K562 (cell line): ENCODE results near the gene CLIC1. TPM values are rescaled to one million over a fixed set of nuclear protein-coding genes. Genes with fewer than 3 reads are reported as not detected.

Experiments used
- ATAC-seq: fragments of 200-7000 bp; cut with Tn5 transposase; 3 replicates; pipeline ENCODE4 v1.9.1; 2020; ENCODE audit warnings: moderate library complexity
- BruUV-seq: library from RNA; stranded (reverse); fragments of 400-500 nt; replicated peaks from 2 replicates; lab custom pipeline; 2021; lab: Mats Ljungman, UMichigan
- CTCF ChIA-PET: fragments of 300-600 bp; formaldehyde crosslinking; extraction: SDS; loops from one replicate; lab custom pipeline; 2021; ENCODE audit warnings: low intra/inter-chr PET ratio; lab: Yijun Ruan, JAX
- POLR2A ChIA-PET: fragments of 300-600, 350-650 bp; sonication (Branson Sonifier 250); formaldehyde crosslinking; extraction: SDS; loops from one replicate; lab custom pipeline; 2021; ENCODE audit warnings: antibody characterized with exemption, inconsistent platforms; lab: Yijun Ruan, JAX
- DNase-seq, 4 experiments: peaks; one replicate each; pipeline versions ENCODE4 v3.0.0 to v3.0.0-alpha.2; 2011 to 2018; ENCODE audit warnings: low spot score in 3 of 4, mixed read lengths in 3 of 4; ENCODE audit errors: extremely low read depth in 1 of 4
- FAIRE-seq: peaks from 2 replicates; lab custom pipeline; 2011; peaks lifted over from hg19 to GRCh38; lab: Jason Lieb, UNC
- H2AFZ ChIP-seq: 2 replicates; pipeline ENCODE4 v1.6.0; 2011; ENCODE audit warnings: low read depth, low read length, control low read depth, inconsistent platforms
- H3K27ac ChIP-seq: fragments of 200-600 bp; 3 replicates; pipeline ENCODE4 v1.8.0; 2011; ENCODE audit warnings: low read depth, mild to moderate bottlenecking, control low read depth, inconsistent platforms, low read length, moderate library complexity, mixed read lengths; ENCODE audit errors: extremely low read depth
- H3K27me3 ChIP-seq, 2 experiments: fragments of 300-600 bp in 1 of 2; 2 replicates in 1 of 2; 3 replicates in 1 of 2; pipeline versions ENCODE4 v1.6.0 to v1.8.0; 2011; ENCODE audit warnings: inconsistent platforms in 2 of 2, low read length in 2 of 2, mild to moderate bottlenecking in 1 of 2, mixed read lengths in 1 of 2, moderate library complexity in 1 of 2; ENCODE audit not compliant: control insufficient read depth in 2 of 2, insufficient read depth in 2 of 2
- H3K36me3 ChIP-seq: fragments of 300-600 bp; 3 replicates; pipeline ENCODE4 v1.8.0; 2011; ENCODE audit warnings: mild to moderate bottlenecking, low read length, inconsistent platforms; ENCODE audit not compliant: control insufficient read depth, insufficient read depth
- H3K4me1 ChIP-seq, 2 experiments: fragments of 200-600 bp in 1 of 2; replicated peaks in 1 of 2; 2 replicates in 1 of 2; 3 replicates in 1 of 2; pipeline versions ENCODE4 v1.5.1 to v1.8.0; 2011; ENCODE audit warnings: inconsistent platforms in 2 of 2, low read length in 2 of 2, mild to moderate bottlenecking in 1 of 2, mixed read lengths in 1 of 2, moderate library complexity in 1 of 2; ENCODE audit not compliant: control insufficient read depth in 2 of 2, insufficient read depth in 2 of 2
- H3K4me2 ChIP-seq: 2 replicates; pipeline ENCODE4 v1.6.1; 2011; ENCODE audit warnings: low read length, control low read depth, inconsistent platforms, mixed read lengths; ENCODE audit not compliant: insufficient read depth
- H3K4me3 ChIP-seq: fragments of 200-600 bp; sonication (generic), shearing (Covaris generic); 2 replicates; pipeline ENCODE4 v1.5.1; 2016; ENCODE audit warnings: control low read depth, inconsistent platforms
- H3K79me2 ChIP-seq: fragments of 200-600 bp; 3 replicates; pipeline ENCODE4 v1.8.0; 2011; ENCODE audit warnings: low read length, inconsistent platforms; ENCODE audit not compliant: control insufficient read depth, insufficient read depth
- H3K9ac ChIP-seq, 2 experiments: 2 replicates each; pipeline versions ENCODE4 v1.6.0 to v1.6.1; 2011; ENCODE audit warnings: low read depth in 2 of 2, low read length in 2 of 2, control low read depth in 1 of 2, inconsistent platforms in 1 of 2, mild to moderate bottlenecking in 1 of 2, mixed read lengths in 1 of 2; ENCODE audit not compliant: insufficient read depth in 1 of 2
- H3K9me1 ChIP-seq: one replicate; pipeline ENCODE4 v1.6.0; 2011; ENCODE audit warnings: inconsistent platforms, mild to moderate bottlenecking, low read length, moderate library complexity; ENCODE audit not compliant: control insufficient read depth, insufficient read depth
- H3K9me3 ChIP-seq: replicated peaks from 2 replicates; pipeline ENCODE4 v1.5.1; 2011; ENCODE audit warnings: low read depth, low read length, inconsistent platforms; ENCODE audit not compliant: control insufficient read depth, insufficient read depth
- H4K20me1 ChIP-seq: replicated peaks from 2 replicates; pipeline ENCODE4 v1.6.1; 2011; ENCODE audit warnings: low read length, inconsistent platforms, mixed read lengths; ENCODE audit not compliant: control insufficient read depth, insufficient read depth
- CHCHD3 ChIP-seq: fragments of 250-450 bp; sonication (Bioruptor Pico); IDR thresholded peaks from 2 replicates; pipeline ENCODE4 v2.1.2; 2022; ENCODE audit warnings: mild to moderate bottlenecking
- DMBX1 ChIP-seq: fragments of 250-450 bp; sonication (Bioruptor Pico); IDR thresholded peaks from 2 replicates; pipeline ENCODE4 v1.8.0; 2022; ENCODE audit warnings: inconsistent platforms, mild to moderate bottlenecking, moderate library complexity, borderline replicate concordance
- ETV1 ChIP-seq: fragments of 450-650 bp; conservative IDR thresholded peaks from 2 replicates; pipeline ENCODE4 v1.6.1; 2016; ENCODE audit warnings: missing genetic modification characterization, control low read depth, low read depth, missing compliant biosample characterization
- FOXP1 ChIP-seq: sonication (generic); formaldehyde crosslinking; IDR thresholded peaks from 2 replicates; pipeline ENCODE4 v1.8.0; 2022; ENCODE audit warnings: mild to moderate bottlenecking, missing genetic modification reagents
- HDAC1 ChIP-seq, 2 experiments: fragments of 450-650 bp; IDR thresholded peaks; 2 replicates each; pipeline ENCODE4 v1.6.1; 2016 to 2017; ENCODE audit warnings: inconsistent platforms in 1 of 2, mild to moderate bottlenecking in 1 of 2, moderate library complexity in 1 of 2
- NR2F6 ChIP-seq: fragments of 450-650 bp; formaldehyde crosslinking; IDR thresholded peaks from 2 replicates; pipeline ENCODE4 v1.4.0; 2020; ENCODE audit warnings: mild to moderate bottlenecking
- PYGO2 ChIP-seq: fragments of 450-650 bp; IDR thresholded peaks from 2 replicates; pipeline ENCODE4 v1.6.1; 2016; ENCODE audit warnings: mild to moderate bottlenecking, missing genetic modification characterization, moderate library complexity, missing compliant biosample characterization
- SP1 ChIP-seq: sonication (generic); formaldehyde crosslinking; IDR thresholded peaks from 2 replicates; pipeline ENCODE4 v1.8.1; 2022; ENCODE audit warnings: mild to moderate bottlenecking, missing genetic modification reagents
- SRF ChIP-seq, 2 experiments: fragments of 250-450, 450-650 bp in 1 of 2; sonication (Bioruptor Pico) in 1 of 2; sonication (generic) in 1 of 2; formaldehyde crosslinking; IDR thresholded peaks; 2 replicates each; pipeline versions ENCODE4 v1.5.0 to v1.5.1; 2020 to 2022; ENCODE audit warnings: mild to moderate bottlenecking in 1 of 2, missing genetic modification reagents in 1 of 2
- SUPT5H ChIP-seq: fragments of 450-650 bp; IDR thresholded peaks from 2 replicates; pipeline ENCODE4 v1.6.1; 2016
- ZC3H8 ChIP-seq: fragments of 450-650 bp; IDR thresholded peaks from 2 replicates; pipeline ENCODE4 v1.6.1; 2017
- ZNF384 ChIP-seq: IDR thresholded peaks from 2 replicates; pipeline ENCODE4 v1.6.1; 2012; ENCODE audit warnings: low read depth, low read length, improper control_type of control experiment
- WGBS: fragments of 100-300 bp; shearing (Covaris generic); methylation state at CpG from one replicate; pipeline ENCODE4 v1.1.6; 2016; ENCODE audit warnings: low coverage, mixed read lengths; ENCODE audit not compliant: insufficient coverage; ENCODE audit errors: missing lambda C conversion rate; 5-methylcytosine and 5-hydroxymethylcytosine counted together
- in situ Hi-C: fragments of 300-500 bp; cut with MboI; formaldehyde crosslinking; loops from 4 replicates; pipeline ENCODE4 v1.15.0; 2018; ENCODE audit warnings: inconsistent platforms, mixed read lengths
- intact Hi-C: fragments of 100-400 bp; cut with micrococcal nuclease; formaldehyde crosslinking; loops from 2 replicates; pipeline ENCODE4 v1.14.2; 2022
- polyA plus RNA-seq, 8 experiments: library from polyadenylated mRNA; depleted of rRNA in 4 of 8; stranded (reverse) in 5 of 8; unstranded in 3 of 8; fragments of >200 nt; fragmentation: Nextera tagmentation in 2 of 8; fragmentation: Illumina TruSeq in 1 of 8; extraction: Ambion mirVana in 2 of 8; extraction: Trizol in 1 of 8; gene quantifications; 2 replicates each; pipeline versions ENCODE4 v1.2.1 to v1.2.3, GENCODE V29; 2011 to 2014; ENCODE audit warnings: inconsistent platforms in 1 of 8, missing spikeins in 1 of 8
- total RNA-seq, 7 experiments: library from RNA; depleted of rRNA in 6 of 7; stranded (reverse); fragments of >200 nt in 6 of 7; fragmentation: Illumina TruSeq in 2 of 7; extraction: Trizol in 2 of 7; gene quantifications; 2 replicates each; pipeline versions ENCODE4 v1.2.1 to v1.2.3, GENCODE V29; 2011 to 2021; ENCODE audit warnings: low replicate concordance in 1 of 7
- TF ChIP-seq, protein P1 (sequence below): sonication (generic); formaldehyde crosslinking; IDR thresholded peaks from 2 replicates; pipeline ENCODE4 v1.8.0; 2022; ENCODE audit warnings: mild to moderate bottlenecking, missing genetic modification reagents
- TF ChIP-seq, protein P2 (sequence below): sonication (generic); formaldehyde crosslinking; IDR thresholded peaks from 2 replicates; pipeline ENCODE4 v1.8.0; 2022; ENCODE audit warnings: mild to moderate bottlenecking, low read depth, missing genetic modification reagents
- TF ChIP-seq, protein P3 (sequence below): fragments of 450-650 bp; IDR thresholded peaks from 2 replicates; pipeline ENCODE4 v1.6.1; 2016; ENCODE audit warnings: borderline replicate concordance

The CLIC1 gene
- total and polyA plus RNA-seq, 9 of the 15 experiments (the other 6 are each of a cell fraction or from before 2014, with no cell fraction given) = 1,267 to 2,419 (median 1,808) TPM

DNA sequence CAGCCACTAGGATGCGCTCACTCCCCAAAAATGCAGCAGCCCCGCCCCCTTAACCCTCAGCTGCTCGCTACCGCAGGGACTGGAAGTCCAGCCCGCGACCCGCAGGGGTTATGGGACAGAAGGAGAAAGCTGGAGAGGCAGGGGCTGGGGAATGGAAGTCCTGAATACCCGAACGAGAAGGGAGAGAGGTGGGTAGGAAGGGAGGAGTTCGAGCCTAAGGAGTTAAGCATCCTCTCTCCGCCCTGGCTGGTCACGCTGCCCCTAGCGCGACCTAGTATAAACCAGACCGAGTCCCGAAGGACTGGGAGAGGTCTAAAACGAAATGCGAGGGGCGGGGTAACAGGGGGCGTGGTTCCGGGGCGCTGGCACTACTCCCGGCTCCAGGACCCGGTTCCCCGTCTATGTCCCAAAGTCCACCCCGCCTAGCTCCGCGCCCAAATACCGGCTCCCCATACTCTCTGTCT is 6.8 kb downstream of the CLIC1 start:
- intact Hi-C loops = loop anchor here (1.0 to 2.0 kb wide), 4 partner anchors 40 to 97 kb away; partner anchors contain the start of genes HSPA1B and VARS1
- Histone ChIP-seq H3K4me3 (peak overlapping the region; percentile 65), H2AFZ (peak overlapping the region; percentile 71), H3K27me3 (no peaks in the 10 kb centered on the region), H3K9me3 (no peaks in the 10 kb centered on the region), H3K9ac (peak overlapping the region; percentile 58 to 85), H3K79me2 (peaks cover 41% of the 10 kb centered on the region), H3K36me3 (peaks cover 70% of the 10 kb centered on the region), H3K4me2 (peak overlapping the region; percentile 94), H4K20me1 (peaks cover 12% of the 10 kb centered on the region), H3K9me1 (peaks cover 5% of the 10 kb centered on the region), H3K27ac (peak overlapping the region; percentile 75), H3K4me1 (peaks cover 53 to 67% of the 10 kb centered on the region in 2 experiments)
- ChIA-PET POLR2A (interaction anchor here (0.7 to 15.0 kb wide), 34 partner anchors 4 to 317 kb away, joined by 3 to 236 read pairs (median 5); partner anchors contain the start of genes ABHD16A, C6orf47, CLIC1 and CSNK2B), CTCF (interaction anchor here (0.6 to 2.0 kb wide), 4 partner anchors 31 to 141 kb away, joined by 3 to 18 read pairs (median 6); no protein-coding TSS in a partner anchor)
- in situ Hi-C loops = no loop called here
- DNase-seq (peak; percentile 91 to 97 (median 94)), FAIRE-seq (peak; percentile 60), ATAC-seq (peak; percentile 84)
- no TSS peak for BruUV-seq
- under 1% methylated on average over 29 of the region's 29 CpGs for WGBS
- TF ChIP-seq ZC3H8 (peak; percentile 88; the same call in 1 of the 2 replicates), FOXP1 (CRISPR knock-in tag) (0 out of 2 replicates have a peak, but pooled peaks have one; percentile 34), PYGO2 (tag) (0 out of 2 replicates have a peak, but pooled peaks have one; percentile 34), NR2F6 (no peak), SP1 (CRISPR knock-in tag) (peak; percentile 99), CHCHD3 (CRISPR knock-in tag) (peak; percentile 87), SRF (CRISPR knock-in tag; IDR thresholded peaks at IDR 0.05) (peak; percentile 57 to 60; a peak in 2 of 4 replicates), DMBX1 (CRISPR knock-in tag) (0 out of 2 replicates have a peak, but pooled peaks have one; percentile 10), HDAC1 (IDR thresholded peaks at IDR 0.05) (peak in 1 of 2 experiments; percentile 92; a peak in 2 of 4 replicates), ZNF384 (peak; percentile 48), SUPT5H (0 out of 2 replicates have a peak, but pooled peaks have one; percentile 80), ETV1 (tag) (peak; percentile 39)
- TF ChIP-seq, protein P1, sequence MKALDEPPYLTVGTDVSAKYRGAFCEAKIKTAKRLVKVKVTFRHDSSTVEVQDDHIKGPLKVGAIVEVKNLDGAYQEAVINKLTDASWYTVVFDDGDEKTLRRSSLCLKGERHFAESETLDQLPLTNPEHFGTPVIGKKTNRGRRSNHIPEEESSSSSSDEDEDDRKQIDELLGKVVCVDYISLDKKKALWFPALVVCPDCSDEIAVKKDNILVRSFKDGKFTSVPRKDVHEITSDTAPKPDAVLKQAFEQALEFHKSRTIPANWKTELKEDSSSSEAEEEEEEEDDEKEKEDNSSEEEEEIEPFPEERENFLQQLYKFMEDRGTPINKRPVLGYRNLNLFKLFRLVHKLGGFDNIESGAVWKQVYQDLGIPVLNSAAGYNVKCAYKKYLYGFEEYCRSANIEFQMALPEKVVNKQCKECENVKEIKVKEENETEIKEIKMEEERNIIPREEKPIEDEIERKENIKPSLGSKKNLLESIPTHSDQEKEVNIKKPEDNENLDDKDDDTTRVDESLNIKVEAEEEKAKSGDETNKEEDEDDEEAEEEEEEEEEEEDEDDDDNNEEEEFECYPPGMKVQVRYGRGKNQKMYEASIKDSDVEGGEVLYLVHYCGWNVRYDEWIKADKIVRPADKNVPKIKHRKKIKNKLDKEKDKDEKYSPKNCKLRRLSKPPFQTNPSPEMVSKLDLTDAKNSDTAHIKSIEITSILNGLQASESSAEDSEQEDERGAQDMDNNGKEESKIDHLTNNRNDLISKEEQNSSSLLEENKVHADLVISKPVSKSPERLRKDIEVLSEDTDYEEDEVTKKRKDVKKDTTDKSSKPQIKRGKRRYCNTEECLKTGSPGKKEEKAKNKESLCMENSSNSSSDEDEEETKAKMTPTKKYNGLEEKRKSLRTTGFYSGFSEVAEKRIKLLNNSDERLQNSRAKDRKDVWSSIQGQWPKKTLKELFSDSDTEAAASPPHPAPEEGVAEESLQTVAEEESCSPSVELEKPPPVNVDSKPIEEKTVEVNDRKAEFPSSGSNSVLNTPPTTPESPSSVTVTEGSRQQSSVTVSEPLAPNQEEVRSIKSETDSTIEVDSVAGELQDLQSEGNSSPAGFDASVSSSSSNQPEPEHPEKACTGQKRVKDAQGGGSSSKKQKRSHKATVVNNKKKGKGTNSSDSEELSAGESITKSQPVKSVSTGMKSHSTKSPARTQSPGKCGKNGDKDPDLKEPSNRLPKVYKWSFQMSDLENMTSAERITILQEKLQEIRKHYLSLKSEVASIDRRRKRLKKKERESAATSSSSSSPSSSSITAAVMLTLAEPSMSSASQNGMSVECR = peak; percentile 98
- TF ChIP-seq, protein P2, sequence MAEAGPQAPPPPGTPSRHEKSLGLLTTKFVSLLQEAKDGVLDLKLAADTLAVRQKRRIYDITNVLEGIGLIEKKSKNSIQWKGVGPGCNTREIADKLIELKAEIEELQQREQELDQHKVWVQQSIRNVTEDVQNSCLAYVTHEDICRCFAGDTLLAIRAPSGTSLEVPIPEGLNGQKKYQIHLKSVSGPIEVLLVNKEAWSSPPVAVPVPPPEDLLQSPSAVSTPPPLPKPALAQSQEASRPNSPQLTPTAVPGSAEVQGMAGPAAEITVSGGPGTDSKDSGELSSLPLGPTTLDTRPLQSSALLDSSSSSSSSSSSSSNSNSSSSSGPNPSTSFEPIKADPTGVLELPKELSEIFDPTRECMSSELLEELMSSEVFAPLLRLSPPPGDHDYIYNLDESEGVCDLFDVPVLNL (CRISPR knock-in tag) = peak; percentile 9; the same call in 1 of the 2 replicates
- TF ChIP-seq, protein P3, sequence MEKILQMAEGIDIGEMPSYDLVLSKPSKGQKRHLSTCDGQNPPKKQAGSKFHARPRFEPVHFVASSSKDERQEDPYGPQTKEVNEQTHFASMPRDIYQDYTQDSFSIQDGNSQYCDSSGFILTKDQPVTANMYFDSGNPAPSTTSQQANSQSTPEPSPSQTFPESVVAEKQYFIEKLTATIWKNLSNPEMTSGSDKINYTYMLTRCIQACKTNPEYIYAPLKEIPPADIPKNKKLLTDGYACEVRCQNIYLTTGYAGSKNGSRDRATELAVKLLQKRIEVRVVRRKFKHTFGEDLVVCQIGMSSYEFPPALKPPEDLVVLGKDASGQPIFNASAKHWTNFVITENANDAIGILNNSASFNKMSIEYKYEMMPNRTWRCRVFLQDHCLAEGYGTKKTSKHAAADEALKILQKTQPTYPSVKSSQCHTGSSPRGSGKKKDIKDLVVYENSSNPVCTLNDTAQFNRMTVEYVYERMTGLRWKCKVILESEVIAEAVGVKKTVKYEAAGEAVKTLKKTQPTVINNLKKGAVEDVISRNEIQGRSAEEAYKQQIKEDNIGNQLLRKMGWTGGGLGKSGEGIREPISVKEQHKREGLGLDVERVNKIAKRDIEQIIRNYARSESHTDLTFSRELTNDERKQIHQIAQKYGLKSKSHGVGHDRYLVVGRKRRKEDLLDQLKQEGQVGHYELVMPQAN = peak; percentile 97
